ENCODE results near the gene PHB1.

Gene PHB1

DNA sequence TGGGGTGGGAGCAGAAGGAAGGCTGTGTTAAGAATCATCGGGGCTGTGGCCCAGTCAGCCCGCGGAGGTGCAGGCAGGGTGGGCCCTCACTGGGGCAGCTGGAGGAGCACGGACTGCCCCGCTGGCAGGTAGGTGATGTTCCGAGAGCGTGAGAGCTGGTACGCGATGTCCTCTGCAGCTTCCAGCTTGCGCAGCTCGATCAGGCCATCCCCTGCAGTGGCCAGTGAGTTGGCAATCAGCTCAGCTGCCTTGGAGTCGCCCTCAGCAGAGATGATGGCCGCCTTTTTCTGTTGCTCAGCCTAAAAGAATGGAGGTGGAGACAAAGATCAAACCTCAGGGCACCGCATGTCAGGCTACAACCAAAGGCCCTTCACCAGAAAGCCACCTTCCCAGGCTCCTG is 9.8 kb downstream of the PHB1 start:
- no peak for DNase-seq

- no peak for DNase-seq
Measured at GRCh38 chr17:49404361-49404760, 10.3 kb downstream of the PHB1 start.

- no peak for DNase-seq
Measured at GRCh38 chr17:49403514-49404289, 11.0 kb downstream of the PHB1 start.

DNA sequence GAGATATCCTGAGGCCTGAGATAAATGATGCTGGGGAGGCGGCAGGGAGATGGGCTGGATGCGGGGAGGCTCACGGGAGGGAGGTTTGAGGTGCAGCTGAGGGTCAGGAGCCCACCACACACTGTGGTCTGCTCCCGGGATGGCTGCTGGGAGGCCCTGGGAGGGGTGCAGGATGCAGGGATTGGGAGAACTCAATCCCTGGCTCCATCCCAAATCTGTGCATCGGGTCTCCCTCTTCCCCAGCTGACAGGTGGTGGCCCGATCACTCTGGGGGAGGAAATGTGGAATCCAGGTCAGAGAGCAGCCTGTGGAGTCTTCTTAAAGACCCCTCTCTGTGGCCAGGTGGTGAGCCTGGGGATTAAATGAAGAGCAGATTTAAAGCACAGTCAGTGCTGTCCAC is 12.0 kb downstream of the PHB1 start:
- no peak for DNase-seq

DNA sequence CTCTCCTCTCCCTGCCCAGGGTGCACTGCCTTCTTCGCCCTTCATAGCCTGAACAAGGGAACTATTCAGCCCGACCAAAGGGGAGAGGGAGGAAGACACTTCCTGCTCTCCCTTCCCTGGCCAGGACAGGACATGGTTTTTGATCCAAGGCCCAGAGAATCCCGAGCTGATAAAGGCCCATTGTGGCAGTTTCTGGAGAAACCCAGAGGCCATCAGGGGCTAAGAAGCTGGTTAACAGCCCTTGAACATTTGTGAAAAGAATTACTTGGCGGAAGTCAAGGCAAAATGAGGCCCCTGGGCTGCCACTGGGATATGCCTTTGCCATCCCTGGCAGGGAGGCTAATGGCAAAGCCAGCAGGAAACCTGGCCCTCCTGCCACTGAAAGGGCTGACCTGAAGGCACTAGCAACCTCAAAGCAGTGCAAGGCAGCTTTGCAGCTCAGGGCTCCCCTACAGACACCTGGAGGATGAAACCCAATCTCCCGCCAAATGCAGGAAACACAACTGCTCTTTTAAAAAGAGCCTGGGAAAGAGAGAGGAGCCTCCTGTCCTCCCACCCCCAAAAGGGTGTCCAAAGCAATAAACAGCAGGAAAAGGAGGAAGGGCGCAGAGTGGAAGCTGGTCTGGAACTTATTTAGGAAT is 12.6 kb downstream of the PHB1 start:
- DNase-seq: no peak

GRCh38 chr17:49399995-49400394 is 14.7 kb downstream of the PHB1 start:
- DNase-seq: peak in 1 of 2 donors; percentile 32

GRCh38 chr17:49397586-49397985 is 17.1 kb downstream of the PHB1 start:
- no peak for DNase-seq

- peak; percentile 69 to 78 for DNase-seq
Measured at GRCh38 chr17:49393491-49394255, 21.0 kb downstream of the PHB1 start.

DNA sequence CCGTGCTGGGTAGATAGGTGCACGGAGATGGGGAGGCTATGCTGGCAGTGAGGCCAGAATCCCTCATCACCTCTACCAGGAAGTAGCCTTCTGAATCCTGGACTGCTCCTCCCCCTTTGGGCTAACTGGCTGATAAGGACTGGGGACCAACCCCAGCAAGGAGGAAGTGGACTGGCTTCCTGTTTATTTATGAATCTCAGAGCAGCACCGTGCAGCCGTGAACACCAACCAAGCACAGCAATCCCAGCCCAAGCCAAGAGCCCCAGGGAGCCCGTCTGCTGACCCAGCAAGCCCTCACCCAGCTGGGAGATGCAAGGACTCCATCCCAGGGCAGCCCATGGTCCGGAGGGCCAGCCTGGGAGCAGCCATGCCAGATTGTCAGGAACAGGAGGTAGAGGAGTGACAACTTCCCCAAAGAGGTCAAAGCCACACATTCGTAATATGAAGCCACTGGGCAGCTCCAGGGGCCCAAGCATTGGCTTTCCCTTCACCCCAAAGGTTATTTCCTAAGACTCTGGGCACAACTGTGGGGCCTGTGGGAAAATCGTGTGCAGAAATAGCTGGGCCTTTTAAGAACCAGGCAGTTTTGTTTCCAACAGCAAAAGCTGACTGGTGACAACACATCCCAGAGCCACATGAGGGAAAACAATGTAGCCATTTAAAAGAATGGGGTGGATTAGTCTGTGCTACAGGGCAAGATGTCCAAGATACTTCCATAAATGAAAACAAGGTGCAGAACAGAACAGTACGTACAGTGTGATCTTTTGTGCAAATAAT is 23.9 kb downstream of the PHB1 start:
- peak; percentile 87 to 89 for DNase-seq

DNA sequence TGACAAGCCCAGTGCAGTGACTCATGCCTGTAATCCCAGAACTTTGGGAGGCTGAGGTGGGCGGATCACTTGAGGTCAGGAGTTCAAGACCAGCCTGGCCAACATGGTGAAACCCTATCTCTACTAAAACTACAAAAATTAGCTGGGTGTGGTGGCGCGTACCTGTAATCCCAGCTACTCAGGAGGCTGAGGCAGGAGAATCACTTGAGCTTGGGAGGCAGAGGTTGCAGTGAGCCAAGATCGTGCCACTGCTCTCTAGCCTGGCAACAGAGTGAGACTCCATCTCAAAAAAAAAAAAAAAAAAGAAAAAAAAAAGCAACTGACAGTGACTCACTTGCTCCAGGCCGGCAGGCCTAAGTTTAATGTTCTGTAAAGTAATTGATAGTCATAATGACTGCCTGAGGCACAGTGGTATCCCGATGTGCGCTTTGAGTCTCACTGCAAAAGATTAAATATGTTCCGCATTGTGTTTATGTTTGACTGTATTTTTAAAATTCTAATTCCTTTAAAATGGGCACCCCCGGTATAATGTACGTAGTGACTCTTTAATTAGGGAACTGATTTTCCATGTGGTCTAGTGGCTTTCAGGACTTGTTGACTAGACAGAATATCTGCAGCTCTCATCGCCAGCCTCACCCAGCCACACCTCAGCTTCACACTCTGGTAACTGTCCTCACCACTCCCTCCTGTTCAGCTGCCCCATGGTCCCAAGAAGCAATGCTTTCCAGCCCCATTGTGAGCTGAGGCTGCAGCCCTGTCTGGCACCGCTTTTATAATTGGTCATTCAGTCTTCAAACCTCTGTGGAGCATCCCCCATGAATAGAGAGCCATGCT is 25.0 kb downstream of the PHB1 start:
- DNase-seq: peak; percentile 24 to 44

DNA sequence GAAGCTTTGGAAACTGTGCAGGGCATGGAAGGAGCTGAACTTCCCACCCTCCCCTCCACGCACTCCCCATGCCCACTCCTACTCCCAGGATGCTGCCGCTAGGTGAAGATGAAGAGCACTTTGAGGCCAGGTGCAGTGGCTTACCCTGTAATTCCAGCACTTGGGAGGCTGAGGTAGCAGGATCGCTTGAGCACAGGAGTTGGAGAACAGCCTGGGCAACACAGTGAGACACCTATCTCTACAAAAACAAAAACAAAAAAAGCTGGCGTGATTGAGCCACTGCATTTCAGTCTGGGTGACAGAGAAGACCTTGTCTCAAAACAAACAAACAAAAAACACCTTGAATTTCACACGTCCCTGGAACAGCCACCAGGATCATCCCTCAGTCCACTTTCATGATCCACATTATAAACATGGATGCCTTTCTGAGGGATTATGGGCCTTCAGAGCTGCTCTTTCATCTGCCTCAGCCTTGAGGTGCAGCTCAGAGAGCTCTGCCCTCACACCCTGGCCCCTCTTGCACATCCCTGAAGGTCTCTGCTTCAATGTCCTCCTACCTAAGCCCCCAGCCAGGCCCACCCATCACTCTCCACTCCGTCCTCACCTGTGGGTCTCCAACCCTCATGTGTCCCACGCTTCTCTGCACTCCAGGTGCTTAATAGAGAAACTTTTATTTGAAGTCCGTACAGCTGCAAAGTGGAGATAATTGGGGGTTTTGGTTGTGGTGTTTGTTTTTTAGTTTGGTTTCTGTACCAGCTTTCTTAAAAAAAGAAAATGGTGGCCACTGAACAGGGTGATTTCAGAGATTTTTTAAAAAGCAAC is 25.8 kb downstream of the PHB1 start:
- DNase-seq: no peak

DNA sequence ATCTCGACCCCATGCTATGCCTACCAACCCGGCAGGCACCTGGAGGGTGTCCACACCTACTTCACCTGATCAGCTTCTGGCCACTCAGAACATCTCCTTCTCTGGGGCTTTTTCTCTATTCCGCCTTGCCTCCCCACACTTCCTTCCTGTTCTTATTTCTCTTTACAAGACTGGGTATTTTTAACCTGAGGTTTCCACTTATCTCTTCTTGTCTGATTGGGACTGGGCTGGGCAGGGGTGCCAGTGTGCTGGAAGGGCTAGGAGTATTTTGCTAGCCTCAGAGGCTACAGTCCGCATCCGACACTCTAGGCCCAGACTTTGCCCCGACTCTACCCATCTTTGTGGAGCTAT is 26.4 kb downstream of the PHB1 start:
- DNase-seq: peak in 1 of 2 donors; percentile 6

DNA sequence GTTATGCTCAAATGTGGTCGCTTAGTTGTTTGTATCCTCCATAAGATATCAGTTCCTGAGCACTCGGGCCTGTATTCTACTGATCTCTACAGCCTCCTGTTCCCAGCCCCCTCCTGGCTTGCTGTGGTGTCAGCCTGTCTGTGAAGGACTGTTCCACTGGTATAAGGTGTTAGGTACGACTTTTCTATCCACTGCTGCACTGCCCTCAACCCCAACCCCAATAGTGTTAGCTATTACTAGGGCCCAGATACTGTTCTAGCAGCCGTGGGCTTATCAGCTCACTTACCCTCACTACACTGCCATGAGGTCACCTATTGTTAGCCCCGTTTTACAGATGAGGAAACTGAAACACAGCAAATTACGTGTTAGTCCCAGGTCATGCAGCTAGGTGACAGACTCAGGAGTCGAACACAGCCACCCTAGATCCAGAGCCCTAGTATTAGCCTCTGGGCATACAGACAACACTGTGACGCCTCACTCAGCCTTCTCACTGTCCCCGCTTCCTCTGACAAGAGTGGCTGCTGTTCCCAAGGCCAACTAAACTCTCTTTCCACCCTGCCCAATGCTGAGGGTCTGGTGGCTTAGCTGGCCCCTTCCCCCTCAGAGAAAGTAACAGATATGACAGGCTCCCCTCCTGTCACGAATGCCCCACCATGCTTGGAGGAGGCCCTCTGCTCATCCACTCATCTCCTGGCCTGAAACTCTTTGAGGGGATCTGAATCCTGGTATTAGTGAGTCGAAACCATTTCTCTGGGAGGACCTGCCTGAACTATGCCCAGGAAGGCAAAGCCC is 27.0 kb downstream of the PHB1 start:
- no peak for DNase-seq

DNA sequence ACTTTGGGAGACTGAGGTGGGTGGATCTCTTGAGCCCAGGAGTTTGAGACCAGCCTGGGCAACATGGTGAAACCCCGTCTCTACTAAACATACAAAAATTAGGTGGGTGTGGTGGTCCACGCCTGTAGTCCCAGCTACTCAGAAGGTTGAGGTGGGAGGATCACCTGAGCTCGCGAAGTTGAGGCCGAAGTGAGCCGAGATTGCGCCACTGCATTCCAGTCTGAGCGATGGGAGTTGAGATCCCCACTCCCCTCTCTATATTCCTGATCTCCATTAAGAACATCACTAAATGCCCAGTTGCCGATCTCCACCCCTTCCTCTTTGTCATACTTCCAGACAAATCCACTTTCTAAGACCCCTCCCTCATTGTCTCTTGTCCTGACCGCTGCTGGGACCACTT is 28.3 kb downstream of the PHB1 start:
- DNase-seq: no peak

- no peak for DNase-seq
Measured at GRCh38 chr17:49384951-49385350, 29.7 kb downstream of the PHB1 start.

- no peak for DNase-seq
Measured at GRCh38 chr17:49383060-49383459, 31.6 kb downstream of the PHB1 start.

DNA sequence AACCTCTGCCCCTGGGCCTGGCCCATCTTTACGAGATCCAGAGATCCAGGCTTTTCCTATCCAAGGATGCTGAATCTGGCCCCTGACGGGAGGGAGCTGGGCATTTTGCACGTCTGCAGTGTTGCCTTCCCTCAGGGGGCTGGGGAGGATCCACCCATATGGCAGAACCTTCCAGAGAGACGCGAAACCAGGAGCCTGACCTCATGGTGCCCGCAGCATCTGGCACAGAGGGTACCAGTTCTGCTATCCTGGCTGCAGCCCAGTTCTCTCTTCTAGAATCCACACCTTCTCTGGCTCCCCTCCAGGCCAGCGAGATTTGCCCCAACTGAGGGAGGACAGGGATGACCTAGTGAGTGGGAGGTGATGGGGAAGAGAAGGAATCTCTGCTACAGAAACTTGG is 32.1 kb downstream of the PHB1 start:
- no peak for DNase-seq

- no peak for DNase-seq
Measured at GRCh38 chr17:49381793-49382192, 32.9 kb downstream of the PHB1 start.

GRCh38 chr17:49381033-49381432 is 33.6 kb downstream of the PHB1 start:
- DNase-seq: peak in 1 of 2 donors; percentile 5

- peak; percentile 30 to 49 for DNase-seq
Measured at GRCh38 chr17:49379926-49380325, 34.8 kb downstream of the PHB1 start.

Data from inflammatory macrophage (primary cell).